ENCODE measurements around the gene UBE2E2.

Gene UBE2E2

GRCh38 chr3:23390989-23391553 is 187.9 kb downstream of the UBE2E2 start:
- H3K4me3 ChIP-seq (ENCODE audit: low read depth, low read length), result no peak overlapping the region
- POLR2A ChIA-PET, result no interaction called here
- DNase-seq (ENCODE audit: low read depth, low spot score), result no peak
- CTCF ChIA-PET, result no interaction called here
- no peak for TF ChIP-seq CTCF (IDR thresholded peaks at IDR 0.05; ENCODE audit: insufficient read depth, low read length, missing control alignments)

GRCh38 chr3:23395115-23395514 is 192.0 kb downstream of the UBE2E2 start:
- POLR2A ChIA-PET, result no interaction called here
- no peak for TF ChIP-seq CTCF (IDR thresholded peaks at IDR 0.05; ENCODE audit: insufficient read depth, low read length, missing control alignments)
- DNase-seq (ENCODE audit: low read depth, low spot score), result no peak
- H3K4me3 ChIP-seq (ENCODE audit: low read depth, low read length), result no peak overlapping the region
- CTCF ChIA-PET, result no interaction called here

GRCh38 chr3:23396746-23397145 is 193.6 kb downstream of the UBE2E2 start:
- H3K4me3 ChIP-seq (ENCODE audit: low read depth, low read length), result no peak overlapping the region
- CTCF ChIA-PET, result no interaction called here
- TF ChIP-seq CTCF (IDR thresholded peaks at IDR 0.05; ENCODE audit: insufficient read depth, low read length, missing control alignments), result no peak
- DNase-seq (ENCODE audit: low read depth, low spot score), result no peak
- POLR2A ChIA-PET, result no interaction called here

GRCh38 chr3:23399221-23399620 is 196.1 kb downstream of the UBE2E2 start:
- H3K4me3 ChIP-seq (ENCODE audit: low read depth, low read length), result no peak overlapping the region
- TF ChIP-seq CTCF (IDR thresholded peaks at IDR 0.05; ENCODE audit: insufficient read depth, low read length, missing control alignments), result no peak
- DNase-seq (ENCODE audit: low read depth, low spot score), result no peak
- ChIA-PET POLR2A (no interaction called here), CTCF (no interaction called here)

- CTCF ChIA-PET, result no interaction called here
- no peak for DNase-seq (ENCODE audit: low read depth, low spot score)
- TF ChIP-seq CTCF (IDR thresholded peaks at IDR 0.05; ENCODE audit: insufficient read depth, low read length, missing control alignments), result no peak
- no peak overlapping the region for H3K4me3 ChIP-seq (ENCODE audit: low read depth, low read length)
- POLR2A ChIA-PET, result no interaction called here
These were observed 199.8 kb downstream of the UBE2E2 start for GRCh38 chr3:23402728-23403492.

GRCh38 chr3:23404246-23404645 is 201.1 kb downstream of the UBE2E2 start:
- TF ChIP-seq CTCF (IDR thresholded peaks at IDR 0.05; ENCODE audit: insufficient read depth, low read length, missing control alignments), result no peak
- no peak overlapping the region for H3K4me3 ChIP-seq (ENCODE audit: low read depth, low read length)
- DNase-seq (ENCODE audit: low read depth, low spot score), result no peak
- ChIA-PET CTCF (interaction anchor here (1.2 kb wide), 1 partner anchor 12 kb away, joined by 3 read pairs; no protein-coding TSS in a partner anchor), POLR2A (no interaction called here)
